Measurements from ENCODE around the gene EFCAB14. TPM values are rescaled to one million over a fixed set of nuclear protein-coding genes. Genes with fewer than 3 reads are reported as not detected.

The EFCAB14 gene
- total and polyA plus RNA-seq, 2 of the 8 experiments (the other 6 are each of a cell fraction or from before 2014, with no cell fraction given) = 19.4 to 40.4 TPM

DNA sequence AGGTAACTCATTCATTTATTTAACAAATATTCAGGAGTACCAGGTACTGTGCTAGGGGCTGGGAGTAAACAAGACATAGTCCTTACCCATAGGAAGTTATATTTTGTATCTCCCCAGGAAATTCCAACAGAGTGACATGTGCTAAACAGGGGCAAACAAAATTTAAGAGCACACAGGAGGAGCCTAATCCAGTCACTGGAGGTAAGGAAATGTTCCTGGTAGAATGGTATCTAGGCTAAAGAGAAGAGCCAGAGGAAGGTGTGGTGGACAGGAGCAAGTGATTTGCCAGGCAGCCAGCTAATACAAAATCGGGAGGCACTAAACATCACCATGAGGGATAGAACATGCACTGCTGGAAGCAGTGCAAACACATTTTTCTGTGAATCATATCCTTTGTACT is 36.9 kb downstream of the EFCAB14 start (continued):
- TF ChIP-seq, protein P1, sequence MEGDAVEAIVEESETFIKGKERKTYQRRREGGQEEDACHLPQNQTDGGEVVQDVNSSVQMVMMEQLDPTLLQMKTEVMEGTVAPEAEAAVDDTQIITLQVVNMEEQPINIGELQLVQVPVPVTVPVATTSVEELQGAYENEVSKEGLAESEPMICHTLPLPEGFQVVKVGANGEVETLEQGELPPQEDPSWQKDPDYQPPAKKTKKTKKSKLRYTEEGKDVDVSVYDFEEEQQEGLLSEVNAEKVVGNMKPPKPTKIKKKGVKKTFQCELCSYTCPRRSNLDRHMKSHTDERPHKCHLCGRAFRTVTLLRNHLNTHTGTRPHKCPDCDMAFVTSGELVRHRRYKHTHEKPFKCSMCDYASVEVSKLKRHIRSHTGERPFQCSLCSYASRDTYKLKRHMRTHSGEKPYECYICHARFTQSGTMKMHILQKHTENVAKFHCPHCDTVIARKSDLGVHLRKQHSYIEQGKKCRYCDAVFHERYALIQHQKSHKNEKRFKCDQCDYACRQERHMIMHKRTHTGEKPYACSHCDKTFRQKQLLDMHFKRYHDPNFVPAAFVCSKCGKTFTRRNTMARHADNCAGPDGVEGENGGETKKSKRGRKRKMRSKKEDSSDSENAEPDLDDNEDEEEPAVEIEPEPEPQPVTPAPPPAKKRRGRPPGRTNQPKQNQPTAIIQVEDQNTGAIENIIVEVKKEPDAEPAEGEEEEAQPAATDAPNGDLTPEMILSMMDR (IDR thresholded peaks at IDR 0.05; ENCODE audit: control extremely low read depth in 1 of 3, insufficient read depth in 1 of 3, low read depth in 1 of 3, low read length in 3 of 3) = no peak
- TF ChIP-seq CBX5 (IDR thresholded peaks at IDR 0.05; ENCODE audit: low read depth, low read length) (no peak), CTBP2 (IDR thresholded peaks at IDR 0.05; ENCODE audit: borderline replicate concordance, insufficient read depth, insufficient read length, low read length) (no peak), GABPA (IDR thresholded peaks at IDR 0.05; ENCODE audit: borderline replicate concordance, insufficient read depth, low read length) (no peak), SRF (IDR thresholded peaks at IDR 0.05; ENCODE audit: low read depth, low read length) (no peak)
